Measurements from ENCODE around the gene SCG3. TPM values are rescaled to one million over a fixed set of nuclear protein-coding genes. Genes with fewer than 3 reads are reported as not detected.

Gene SCG3
- polyA plus RNA-seq, 1 donor from 2014 or later = 68.7 TPM

GRCh38 chr15:51699373-51699772, 18.1 kb downstream of the SCG3 start:
- Histone ChIP-seq H3K9me3 (ENCODE audit: low read length) (no peaks in the 10 kb centered on the region), H2AFZ (ENCODE audit: low read depth, low read length) (no peak overlapping the region), H3K9ac (ENCODE audit: low read length) (no peak overlapping the region), H3K4me3 (ENCODE audit: low read length) (no peak overlapping the region), H3F3A (ENCODE audit: insufficient read depth, low read length, poor library complexity, severe bottlenecking) (no peaks in the 10 kb centered on the region), H3K27ac (ENCODE audit: low read length) (no peak overlapping the region), H4K20me1 (ENCODE audit: insufficient read depth) (no peaks in the 10 kb centered on the region), H3K36me3 (ENCODE audit: insufficient read depth, low read length) (peaks cover 22% of the 10 kb centered on the region), H3K4me2 (ENCODE audit: low read length) (no peak overlapping the region), H3K9me2 (ENCODE audit: insufficient read depth, low read length) (no peaks in the 10 kb centered on the region), H3K79me2 (replicated peaks; ENCODE audit: insufficient read depth, low read length) (no peaks in the 10 kb centered on the region), H3K27me3 (ENCODE audit: insufficient read depth, low read depth, low read length) (no peaks in the 10 kb centered on the region)
- no peak for TF ChIP-seq POLR2AphosphoS5 (IDR thresholded peaks at IDR 0.05)
- no peak for TF ChIP-seq EZH2 (IDR thresholded peaks at IDR 0.05; ENCODE audit: borderline replicate concordance, insufficient read depth, low read length, poor library complexity, severe bottlenecking)
- TF ChIP-seq TAF1 (IDR thresholded peaks at IDR 0.05; ENCODE audit: low read depth) = no peak
- TF ChIP-seq SMC3 (conservative IDR thresholded peaks at IDR 0.05; ENCODE audit: poor library complexity) = no peak
- TF ChIP-seq EP300 (conservative IDR thresholded peaks at IDR 0.05; ENCODE audit: poor library complexity, severe bottlenecking) = no peak
- no peak for TF ChIP-seq MXI1 (conservative IDR thresholded peaks at IDR 0.05; ENCODE audit: poor library complexity, severe bottlenecking)
- no peak for TF ChIP-seq CTCF (IDR thresholded peaks at IDR 0.05; ENCODE audit: poor library complexity, severe bottlenecking)
- no peak for TF ChIP-seq RAD21 (conservative IDR thresholded peaks at IDR 0.05)
- TF ChIP-seq REST (IDR thresholded peaks at IDR 0.05; ENCODE audit: borderline replicate concordance) = no peak

- H3K9me3 ChIP-seq (ENCODE audit: low read length) = no peaks in the 10 kb centered on the region
- no peak overlapping the region for H2AFZ ChIP-seq (ENCODE audit: low read depth, low read length)
- no peaks in the 10 kb centered on the region for H3F3A ChIP-seq (ENCODE audit: insufficient read depth, low read length, poor library complexity, severe bottlenecking)
- no peaks in the 10 kb centered on the region for H3K27me3 ChIP-seq (ENCODE audit: insufficient read depth, low read depth, low read length)
- H3K27ac ChIP-seq (ENCODE audit: low read length) = no peak overlapping the region
- no peak overlapping the region for H3K4me2 ChIP-seq (ENCODE audit: low read length)
- no peak overlapping the region for H3K9ac ChIP-seq (ENCODE audit: low read length)
- H3K4me3 ChIP-seq (ENCODE audit: low read length) = no peak overlapping the region
- H4K20me1 ChIP-seq (ENCODE audit: insufficient read depth) = no peaks in the 10 kb centered on the region
- H3K9me2 ChIP-seq (ENCODE audit: insufficient read depth, low read length) = no peaks in the 10 kb centered on the region
- H3K36me3 ChIP-seq (ENCODE audit: insufficient read depth, low read length) = peaks cover 23% of the 10 kb centered on the region
- no peaks in the 10 kb centered on the region for H3K79me2 ChIP-seq (replicated peaks; ENCODE audit: insufficient read depth, low read length)
- no peak for TF ChIP-seq REST (IDR thresholded peaks at IDR 0.05; ENCODE audit: borderline replicate concordance)
- no peak for TF ChIP-seq EZH2 (IDR thresholded peaks at IDR 0.05; ENCODE audit: borderline replicate concordance, insufficient read depth, low read length, poor library complexity, severe bottlenecking)
- TF ChIP-seq SMC3 (conservative IDR thresholded peaks at IDR 0.05; ENCODE audit: poor library complexity) = no peak
- no peak for TF ChIP-seq CTCF (IDR thresholded peaks at IDR 0.05; ENCODE audit: poor library complexity, severe bottlenecking)
- TF ChIP-seq EP300 (conservative IDR thresholded peaks at IDR 0.05; ENCODE audit: poor library complexity, severe bottlenecking) = no peak
- no peak for TF ChIP-seq POLR2AphosphoS5 (IDR thresholded peaks at IDR 0.05)
- no peak for TF ChIP-seq TAF1 (IDR thresholded peaks at IDR 0.05; ENCODE audit: low read depth)
- TF ChIP-seq RAD21 (conservative IDR thresholded peaks at IDR 0.05) = no peak
- TF ChIP-seq MXI1 (conservative IDR thresholded peaks at IDR 0.05; ENCODE audit: poor library complexity, severe bottlenecking) = no peak
Observed at GRCh38 chr15:51702710-51703109, 21.4 kb downstream of the SCG3 start.

Measured in neural cell (in vitro differentiated cells).